ENCODE data around the gene MOBP.
"Not testable (repeated sequence)": the region's sequence is repeated elsewhere in the genome, so short reads cannot be mapped to it uniquely, and the experiment has no call there.

DNA sequence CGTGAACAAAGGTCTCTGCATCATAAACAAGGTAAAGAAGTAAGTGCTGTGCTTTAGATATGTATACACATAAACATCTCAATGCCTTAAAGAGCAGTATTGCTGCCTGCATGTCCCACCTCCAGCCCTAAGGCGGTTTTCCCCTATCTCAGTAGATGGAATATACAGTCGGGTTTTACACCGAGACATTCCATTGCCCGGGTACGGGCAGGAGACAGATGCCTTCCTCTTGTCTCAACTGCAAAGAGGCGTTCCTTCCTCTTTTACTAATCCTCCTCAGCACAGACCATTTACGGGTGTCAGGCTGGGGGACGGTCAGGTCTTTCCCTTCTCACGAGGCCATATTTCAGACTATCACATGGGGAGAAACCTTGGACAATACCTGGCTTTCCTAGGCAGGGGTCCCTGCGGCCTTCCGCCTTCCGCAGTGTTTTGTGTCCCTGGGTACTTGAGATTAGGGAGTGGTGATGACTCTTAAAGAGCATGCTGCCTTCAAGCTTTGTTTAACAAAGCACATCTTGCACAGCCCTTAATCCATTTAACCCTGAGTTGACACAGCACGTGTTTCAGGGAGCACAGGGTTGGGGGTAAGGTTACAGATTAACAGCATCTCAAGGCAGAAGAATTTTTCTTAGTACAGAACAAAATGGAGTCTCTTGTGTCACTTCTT lies 48.8 kb upstream of the MOBP start:
- TF ChIP-seq, protein P1, sequence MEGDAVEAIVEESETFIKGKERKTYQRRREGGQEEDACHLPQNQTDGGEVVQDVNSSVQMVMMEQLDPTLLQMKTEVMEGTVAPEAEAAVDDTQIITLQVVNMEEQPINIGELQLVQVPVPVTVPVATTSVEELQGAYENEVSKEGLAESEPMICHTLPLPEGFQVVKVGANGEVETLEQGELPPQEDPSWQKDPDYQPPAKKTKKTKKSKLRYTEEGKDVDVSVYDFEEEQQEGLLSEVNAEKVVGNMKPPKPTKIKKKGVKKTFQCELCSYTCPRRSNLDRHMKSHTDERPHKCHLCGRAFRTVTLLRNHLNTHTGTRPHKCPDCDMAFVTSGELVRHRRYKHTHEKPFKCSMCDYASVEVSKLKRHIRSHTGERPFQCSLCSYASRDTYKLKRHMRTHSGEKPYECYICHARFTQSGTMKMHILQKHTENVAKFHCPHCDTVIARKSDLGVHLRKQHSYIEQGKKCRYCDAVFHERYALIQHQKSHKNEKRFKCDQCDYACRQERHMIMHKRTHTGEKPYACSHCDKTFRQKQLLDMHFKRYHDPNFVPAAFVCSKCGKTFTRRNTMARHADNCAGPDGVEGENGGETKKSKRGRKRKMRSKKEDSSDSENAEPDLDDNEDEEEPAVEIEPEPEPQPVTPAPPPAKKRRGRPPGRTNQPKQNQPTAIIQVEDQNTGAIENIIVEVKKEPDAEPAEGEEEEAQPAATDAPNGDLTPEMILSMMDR (IDR thresholded peaks at IDR 0.05): not testable (repeated sequence)
- not testable (repeated sequence) for TF ChIP-seq POLR2A (IDR thresholded peaks at IDR 0.05)

Data from Peyer's patch (tissue), 4 donors.